HEK293T (cell line): ENCODE results near the gene RP2.

Source experiments
- BHLHE40 ChIP-seq: fragments of 450-650 bp; IDR thresholded peaks from 2 replicates; pipeline ENCODE4 v1.6.1; 2016; ENCODE audit warnings: mild to moderate bottlenecking, moderate library complexity, borderline replicate concordance
- SP1 ChIP-seq: fragments of 450-650 bp; IDR thresholded peaks from 2 replicates; pipeline ENCODE4 v1.6.1; 2017

GRCh38 chrX:46820391-46821100, 16.3 kb upstream of the RP2 start:
- TF ChIP-seq BHLHE40 (no peak), SP1 (no peak)
